Body of pancreas (tissue), 4 donors: Measurements from ENCODE around the gene UBE3B.

ENCODE experiments used
- CTCF ChIP-seq, 7 experiments: fragments of 450-650 bp in 4 of 7; fragments of 200-600 bp in 3 of 7; sonication (generic) in 3 of 7; IDR thresholded peaks; one replicate each; pipeline ENCODE4 v1.5.1; 2016 to 2019; ENCODE audit warnings: antibody characterized with exemption in 7 of 7
- POLR2A ChIP-seq, 3 donors: fragments of 450-650 bp; IDR thresholded peaks; one replicate each; pipeline ENCODE4 v1.6.1; 2016; ENCODE audit warnings: antibody characterized with exemption in 3 of 3, mild to moderate bottlenecking in 2 of 3

- no peak for TF ChIP-seq CTCF (IDR thresholded peaks at IDR 0.05)
- TF ChIP-seq POLR2A (IDR thresholded peaks at IDR 0.05) = no peak
Observed at GRCh38 chr12:109496306-109496705, 18.9 kb downstream of the UBE3B start.
